SK-N-MC (cell line): ENCODE results near the gene RHEB.

Source experiments
- DNase-seq: peaks from one replicate; pipeline ENCODE4 v3.0.0-alpha.2; 2011; ENCODE audit warnings: low read depth, low spot score
- H3K27ac ChIP-seq: fragments of 200-600 bp; sonication (generic); 2 replicates; pipeline ENCODE4 v1.5.1; 2016; ENCODE audit warnings: mixed run types
- H3K36me3 ChIP-seq: fragments of 200-600 bp; sonication (generic); 2 replicates; pipeline ENCODE4 v1.6.1; 2017; ENCODE audit warnings: antibody characterized with exemption, low read length, mixed read lengths; ENCODE audit not compliant: insufficient read depth
- H3K4me3 ChIP-seq: fragments of 200-600 bp; sonication (generic); 2 replicates; pipeline ENCODE4 v1.5.1; 2016
- H3K9ac ChIP-seq: fragments of 200-600 bp; sonication (generic); 2 replicates; pipeline ENCODE4 v1.8.0; 2017; ENCODE audit warnings: mixed run types, mixed read lengths; ENCODE audit not compliant: insufficient read length
- H3K9me3 ChIP-seq: fragments of 200-600 bp; sonication (generic); 2 replicates; pipeline ENCODE4 v1.6.1; 2017; ENCODE audit warnings: low read depth, mild to moderate bottlenecking, antibody characterized with exemption, low read length, moderate library complexity, mixed read lengths
- EZH2 ChIP-seq: fragments of 200-600 bp; sonication (generic); IDR thresholded peaks from one replicate; pipeline ENCODE4 v1.6.1; 2017; ENCODE audit warnings: antibody characterized with exemption
- FOXP2 ChIP-seq: optimal IDR thresholded peaks from 2 replicates; pipeline ENCODE3; 2011; ENCODE audit warnings: mild to moderate bottlenecking, moderate library complexity; ENCODE audit not compliant: insufficient read depth; ENCODE audit errors: extremely low read length, control extremely low read depth
- POLR2AphosphoS5 ChIP-seq: IDR thresholded peaks from 2 replicates; pipeline ENCODE4 v1.6.1; 2012; ENCODE audit warnings: mild to moderate bottlenecking, low read depth, low read length, borderline replicate concordance

Gene RHEB

DNA sequence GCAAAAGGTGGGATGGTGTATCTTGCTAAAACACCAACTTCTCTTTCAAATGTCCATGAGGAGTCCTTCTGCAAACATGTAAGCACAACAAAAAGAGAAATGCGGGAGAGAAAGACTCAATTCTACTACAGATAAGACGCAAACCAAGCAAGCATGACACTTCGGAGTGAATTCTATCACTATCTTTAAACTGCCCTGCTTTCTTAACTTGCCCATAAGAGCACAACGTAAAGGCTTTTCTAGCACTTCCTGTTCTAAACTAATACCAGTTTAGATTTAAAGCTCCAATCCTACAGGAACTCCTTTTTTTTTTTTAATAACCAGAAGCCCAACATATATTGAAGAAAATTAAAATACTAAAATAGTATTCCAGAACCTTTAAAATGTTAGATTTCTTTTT lies 8.4 kb downstream of the RHEB start:
- Histone ChIP-seq H3K9me3 (peaks cover 28% of the 10 kb centered on the region; the same call in 1 of the 2 replicates), H3K27ac (no peak overlapping the region)

GRCh38 chr7:151509670-151510333 lies 9.9 kb downstream of the RHEB start:
- no peak overlapping the region for H3K4me3 ChIP-seq
- no peak for DNase-seq
- no peak overlapping the region for H3K27ac ChIP-seq
- H3K36me3 ChIP-seq = peaks cover 25% of the 10 kb centered on the region
- TF ChIP-seq POLR2AphosphoS5 = no peak
- TF ChIP-seq EZH2 = no peak
- no peak for TF ChIP-seq FOXP2
- no peak overlapping the region for H3K9ac ChIP-seq
- H3K9me3 ChIP-seq = peaks cover 20% of the 10 kb centered on the region; the same call in 1 of the 2 replicates

More for the DNA sequence above, 8.4 kb downstream of the RHEB start:
- DNase-seq = no peak
- Histone ChIP-seq H3K9ac (no peak overlapping the region), H3K36me3 (peaks cover 40% of the 10 kb centered on the region), H3K4me3 (no peak overlapping the region)
- no peak for TF ChIP-seq EZH2
- no peak for TF ChIP-seq FOXP2
- no peak for TF ChIP-seq POLR2AphosphoS5

DNA sequence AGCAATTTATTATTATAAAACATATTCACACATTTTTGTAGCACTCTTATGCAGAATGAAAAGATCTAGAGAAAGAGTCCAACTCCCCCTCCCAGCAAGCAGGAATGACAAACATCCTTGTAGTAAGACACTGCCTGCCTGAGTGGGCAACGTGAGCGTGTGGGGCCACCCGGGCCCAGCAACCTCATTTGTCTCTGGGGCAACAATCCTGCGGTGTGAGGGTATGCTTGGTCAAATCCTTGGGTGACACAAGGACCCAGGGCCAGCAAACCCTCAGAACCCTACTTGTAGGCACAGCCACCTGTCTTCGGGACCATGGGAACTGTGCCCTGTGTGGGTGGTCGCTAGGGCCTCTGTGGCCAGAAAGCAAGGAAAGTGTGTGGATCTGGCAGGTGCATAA lies 10.7 kb downstream of the RHEB start:
- no peak for TF ChIP-seq POLR2AphosphoS5
- TF ChIP-seq FOXP2 = no peak
- TF ChIP-seq EZH2 = no peak
- Histone ChIP-seq H3K27ac (no peak overlapping the region), H3K9me3 (peaks cover 15% of the 10 kb centered on the region; the same call in 1 of the 2 replicates), H3K9ac (no peak overlapping the region), H3K36me3 (peaks cover 18% of the 10 kb centered on the region), H3K4me3 (no peak overlapping the region)
- no peak for DNase-seq

DNA sequence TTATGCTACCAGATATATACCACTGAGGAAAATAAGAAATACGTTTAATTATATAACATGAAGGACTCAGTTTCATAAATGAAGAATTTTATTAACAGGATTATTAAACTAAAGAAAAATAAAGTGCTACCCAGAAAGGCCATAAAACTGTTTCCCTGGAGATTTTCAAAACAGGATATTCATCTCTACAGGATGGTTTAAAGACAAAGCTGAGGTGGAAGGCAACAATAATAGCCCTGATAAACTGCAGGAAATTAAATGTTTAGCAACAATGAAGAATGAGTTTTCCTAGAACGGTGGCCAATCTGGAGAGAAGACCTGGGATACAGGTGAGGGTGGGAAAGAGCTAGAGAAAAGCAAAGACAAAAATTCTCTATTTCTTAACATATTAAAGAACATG lies 11.9 kb downstream of the RHEB start:
- H3K36me3 ChIP-seq = peaks cover 6% of the 10 kb centered on the region
- no peak overlapping the region for H3K9ac ChIP-seq
- TF ChIP-seq EZH2 (no peak), FOXP2 (no peak), POLR2AphosphoS5 (no peak)
- H3K9me3 ChIP-seq = peaks cover 8% of the 10 kb centered on the region; the same call in 1 of the 2 replicates
- H3K27ac ChIP-seq = no peak overlapping the region
- DNase-seq = no peak
- no peak overlapping the region for H3K4me3 ChIP-seq

GRCh38 chr7:151506901-151507382 lies 12.8 kb downstream of the RHEB start:
- Histone ChIP-seq H3K27ac (no peak overlapping the region), H3K9me3 (peaks cover 5% of the 10 kb centered on the region; the same call in 1 of the 2 replicates), H3K36me3 (peaks cover 4% of the 10 kb centered on the region; the same call in 1 of the 2 replicates), H3K9ac (no peak overlapping the region), H3K4me3 (no peak overlapping the region)
- no peak for DNase-seq
- no peak for TF ChIP-seq POLR2AphosphoS5
- TF ChIP-seq EZH2 = no peak
- TF ChIP-seq FOXP2 = no peak

GRCh38 chr7:151505836-151506468 lies 13.7 kb downstream of the RHEB start:
- H3K9me3 ChIP-seq = peaks cover 5% of the 10 kb centered on the region; the same call in 1 of the 2 replicates
- DNase-seq = no peak
- no peak for TF ChIP-seq FOXP2
- no peak for TF ChIP-seq EZH2
- no peak for TF ChIP-seq POLR2AphosphoS5
- H3K9ac ChIP-seq = no peak overlapping the region
- H3K4me3 ChIP-seq = no peak overlapping the region
- peaks cover 4% of the 10 kb centered on the region; the same call in 1 of the 2 replicates for H3K36me3 ChIP-seq
- H3K27ac ChIP-seq = no peak overlapping the region

DNA sequence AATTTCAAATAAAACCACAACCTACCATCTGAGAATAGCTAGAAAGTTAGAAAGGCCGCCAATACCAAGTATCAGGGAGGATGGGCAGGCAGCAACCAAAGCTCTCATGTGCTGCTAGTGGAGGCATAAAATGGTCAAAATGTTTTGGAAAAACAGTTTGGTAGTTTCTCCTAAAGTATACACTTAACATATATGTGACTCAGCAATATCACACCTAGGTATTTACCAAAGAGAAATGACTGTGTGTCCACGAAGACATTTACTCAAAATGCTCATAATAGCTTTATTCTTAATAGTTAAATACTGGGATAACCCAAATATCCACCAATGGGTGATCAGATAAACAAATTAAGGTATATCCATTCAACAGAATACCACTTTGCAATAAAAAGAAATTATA lies 14.3 kb downstream of the RHEB start:
- TF ChIP-seq POLR2AphosphoS5 (no peak), EZH2 (no peak), FOXP2 (no peak)
- no peak for DNase-seq
- no peak overlapping the region for H3K4me3 ChIP-seq
- no peak overlapping the region for H3K9ac ChIP-seq
- H3K9me3 ChIP-seq = peaks cover 2% of the 10 kb centered on the region; the same call in 1 of the 2 replicates
- no peak overlapping the region for H3K27ac ChIP-seq
- peaks cover under 1% of the 10 kb centered on the region; the same call in 1 of the 2 replicates for H3K36me3 ChIP-seq

GRCh38 chr7:151504715-151505326 lies 14.9 kb downstream of the RHEB start:
- H3K9ac ChIP-seq = no peak overlapping the region
- H3K36me3 ChIP-seq = no peaks in the 10 kb centered on the region; the same call in 1 of the 2 replicates
- no peaks in the 10 kb centered on the region for H3K9me3 ChIP-seq
- H3K27ac ChIP-seq = no peak overlapping the region
- TF ChIP-seq EZH2 (no peak), POLR2AphosphoS5 (no peak), FOXP2 (no peak)
- no peak for DNase-seq
- no peak overlapping the region for H3K4me3 ChIP-seq
